H1 (cell line): ENCODE data around the gene EEF1G.

Experiments
- EZH2 ChIP-seq: fragments of 200-600 bp; sonication (generic); IDR thresholded peaks from 2 replicates; pipeline ENCODE4 v1.7.1; 2012; ENCODE audit warnings: low read depth, mild to moderate bottlenecking, moderate library complexity, low read length, inconsistent platforms; ENCODE audit not compliant: severe bottlenecking
- POLR2A ChIP-seq, 2 experiments: IDR thresholded peaks; 1 replicate in 1 of 2; 2 replicates in 1 of 2; pipeline ENCODE4 v1.6.1; 2011; ENCODE audit warnings: low read depth in 2 of 2, low read length in 2 of 2, mild to moderate bottlenecking in 2 of 2; ENCODE audit errors: control extremely low read depth in 1 of 2
- SIN3A ChIP-seq, 2 experiments: IDR thresholded peaks in 1 of 2; conservative IDR thresholded peaks in 1 of 2; 2 replicates each; pipeline ENCODE4 v1.6.1; 2011 to 2012; ENCODE audit warnings: low read length in 2 of 2, improper control_type of control experiment in 1 of 2, low read depth in 1 of 2, mild to moderate bottlenecking in 1 of 2
- TAF1 ChIP-seq: IDR thresholded peaks from 2 replicates; pipeline ENCODE4 v1.6.1; 2011; ENCODE audit warnings: mild to moderate bottlenecking, low read depth, low read length
- TEAD4 ChIP-seq: IDR thresholded peaks from 2 replicates; pipeline ENCODE4 v1.6.1; 2012; ENCODE audit warnings: low read depth, low read length, inconsistent platforms, mixed read lengths
- YY1 ChIP-seq: IDR thresholded peaks from 2 replicates; pipeline ENCODE4 v1.6.1; 2011; ENCODE audit warnings: low read depth, mild to moderate bottlenecking, low read length
- TF ChIP-seq, protein P1 (sequence below), 3 experiments: IDR thresholded peaks; 1 replicate in 2 of 3; 2 replicates in 1 of 3; pipeline versions ENCODE4 v1.5.1 to v1.6.1; 2011; ENCODE audit warnings: low read length in 3 of 3, mild to moderate bottlenecking in 3 of 3, inconsistent platforms in 2 of 3, low read depth in 1 of 3, moderate library complexity in 1 of 3; ENCODE audit not compliant: insufficient read depth in 1 of 3; ENCODE audit errors: control extremely low read depth in 1 of 3

DNA sequence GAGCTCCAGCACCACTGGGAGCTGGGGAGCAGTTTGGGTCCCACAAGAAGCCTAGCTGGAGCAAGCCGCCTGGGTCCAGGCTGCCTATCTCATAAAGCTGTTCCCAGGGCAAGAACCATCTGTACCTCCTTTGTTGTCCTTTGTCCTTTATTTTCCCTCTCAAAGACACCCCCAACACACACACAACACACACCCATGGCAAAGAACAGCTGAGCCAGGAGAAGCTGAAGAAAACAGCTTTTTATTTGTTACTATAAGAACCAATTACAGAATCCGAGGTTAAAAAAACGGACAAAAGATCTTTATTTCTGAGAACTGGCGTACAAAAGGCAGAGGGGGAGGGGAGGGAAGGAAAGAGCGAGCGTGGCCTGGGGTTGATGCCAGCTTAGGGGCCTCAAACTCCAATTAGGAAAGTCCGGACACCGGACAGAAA, 19.3 kb upstream of the EEF1G start:
- TF ChIP-seq YY1 (no peak), POLR2A (IDR thresholded peaks at IDR 0.05; ENCODE audit: control extremely low read depth in 1 of 2, low read depth in 2 of 2, low read length in 2 of 2) (no peak), EZH2 (no peak), SIN3A (conservative IDR thresholded peaks at IDR 0.05 in 1 of 2, IDR thresholded peaks at IDR 0.05 in 1 of 2; ENCODE audit: low read depth in 1 of 2, low read length in 2 of 2) (no peak), TEAD4 (no peak), TAF1 (no peak)
- TF ChIP-seq, protein P1, sequence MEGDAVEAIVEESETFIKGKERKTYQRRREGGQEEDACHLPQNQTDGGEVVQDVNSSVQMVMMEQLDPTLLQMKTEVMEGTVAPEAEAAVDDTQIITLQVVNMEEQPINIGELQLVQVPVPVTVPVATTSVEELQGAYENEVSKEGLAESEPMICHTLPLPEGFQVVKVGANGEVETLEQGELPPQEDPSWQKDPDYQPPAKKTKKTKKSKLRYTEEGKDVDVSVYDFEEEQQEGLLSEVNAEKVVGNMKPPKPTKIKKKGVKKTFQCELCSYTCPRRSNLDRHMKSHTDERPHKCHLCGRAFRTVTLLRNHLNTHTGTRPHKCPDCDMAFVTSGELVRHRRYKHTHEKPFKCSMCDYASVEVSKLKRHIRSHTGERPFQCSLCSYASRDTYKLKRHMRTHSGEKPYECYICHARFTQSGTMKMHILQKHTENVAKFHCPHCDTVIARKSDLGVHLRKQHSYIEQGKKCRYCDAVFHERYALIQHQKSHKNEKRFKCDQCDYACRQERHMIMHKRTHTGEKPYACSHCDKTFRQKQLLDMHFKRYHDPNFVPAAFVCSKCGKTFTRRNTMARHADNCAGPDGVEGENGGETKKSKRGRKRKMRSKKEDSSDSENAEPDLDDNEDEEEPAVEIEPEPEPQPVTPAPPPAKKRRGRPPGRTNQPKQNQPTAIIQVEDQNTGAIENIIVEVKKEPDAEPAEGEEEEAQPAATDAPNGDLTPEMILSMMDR (IDR thresholded peaks at IDR 0.05; ENCODE audit: control extremely low read depth in 1 of 3, insufficient read depth in 1 of 3, low read depth in 1 of 3, low read length in 3 of 3) = no peak
